Epithelial cell of proximal tubule (primary cell): ENCODE data around the gene PNMT. TPM values are rescaled to one million over a fixed set of nuclear protein-coding genes. Genes with fewer than 3 reads are reported as not detected.

Experiments
- DNase-seq: peaks from one replicate; pipeline ENCODE4 v3.0.0-alpha.2; 2011; ENCODE audit warnings: low read depth
- H3K4me3 ChIP-seq: 2 replicates; pipeline ENCODE4 v1.5.1; 2011; ENCODE audit warnings: low read depth, mild to moderate bottlenecking, low read length
- total RNA-seq: library from RNA; depleted of rRNA; stranded (reverse); fragments of >200 nt; gene quantifications from 2 replicates; pipeline ENCODE4 v1.2.3, GENCODE V29; 2015
- TF ChIP-seq, protein P1 (sequence below): conservative IDR thresholded peaks from 2 replicates; pipeline ENCODE4 v1.5.1; 2012; ENCODE audit warnings: low read depth, mild to moderate bottlenecking, low read length

Gene PNMT
- total RNA-seq, 1 donor from 2014 or later: not detected

DNA sequence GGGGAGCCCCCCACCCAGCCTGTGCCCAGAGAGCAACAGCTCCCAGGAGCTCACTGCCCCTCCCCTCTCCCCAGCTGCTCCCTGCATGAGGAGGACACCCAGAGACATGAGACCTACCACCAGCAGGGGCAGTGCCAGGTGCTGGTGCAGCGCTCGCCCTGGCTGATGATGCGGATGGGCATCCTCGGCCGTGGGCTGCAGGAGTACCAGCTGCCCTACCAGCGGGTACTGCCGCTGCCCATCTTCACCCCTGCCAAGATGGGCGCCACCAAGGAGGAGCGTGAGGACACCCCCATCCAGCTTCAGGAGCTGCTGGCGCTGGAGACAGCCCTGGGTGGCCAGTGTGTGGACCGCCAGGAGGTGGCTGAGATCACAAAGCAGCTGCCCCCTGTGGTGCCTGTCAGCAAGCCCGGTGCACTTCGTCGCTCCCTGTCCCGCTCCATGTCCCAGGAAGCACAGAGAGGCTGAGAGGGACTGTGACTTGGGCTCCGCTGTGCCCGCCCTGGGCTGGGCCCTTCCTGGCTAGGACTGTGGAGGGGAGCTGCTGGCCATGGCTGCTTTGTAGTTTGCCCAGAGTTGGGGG is 2.5 kb upstream of the PNMT start:
- TF ChIP-seq, protein P1, sequence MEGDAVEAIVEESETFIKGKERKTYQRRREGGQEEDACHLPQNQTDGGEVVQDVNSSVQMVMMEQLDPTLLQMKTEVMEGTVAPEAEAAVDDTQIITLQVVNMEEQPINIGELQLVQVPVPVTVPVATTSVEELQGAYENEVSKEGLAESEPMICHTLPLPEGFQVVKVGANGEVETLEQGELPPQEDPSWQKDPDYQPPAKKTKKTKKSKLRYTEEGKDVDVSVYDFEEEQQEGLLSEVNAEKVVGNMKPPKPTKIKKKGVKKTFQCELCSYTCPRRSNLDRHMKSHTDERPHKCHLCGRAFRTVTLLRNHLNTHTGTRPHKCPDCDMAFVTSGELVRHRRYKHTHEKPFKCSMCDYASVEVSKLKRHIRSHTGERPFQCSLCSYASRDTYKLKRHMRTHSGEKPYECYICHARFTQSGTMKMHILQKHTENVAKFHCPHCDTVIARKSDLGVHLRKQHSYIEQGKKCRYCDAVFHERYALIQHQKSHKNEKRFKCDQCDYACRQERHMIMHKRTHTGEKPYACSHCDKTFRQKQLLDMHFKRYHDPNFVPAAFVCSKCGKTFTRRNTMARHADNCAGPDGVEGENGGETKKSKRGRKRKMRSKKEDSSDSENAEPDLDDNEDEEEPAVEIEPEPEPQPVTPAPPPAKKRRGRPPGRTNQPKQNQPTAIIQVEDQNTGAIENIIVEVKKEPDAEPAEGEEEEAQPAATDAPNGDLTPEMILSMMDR: no peak
- no peak overlapping the region for H3K4me3 ChIP-seq
- no peak for DNase-seq

DNA sequence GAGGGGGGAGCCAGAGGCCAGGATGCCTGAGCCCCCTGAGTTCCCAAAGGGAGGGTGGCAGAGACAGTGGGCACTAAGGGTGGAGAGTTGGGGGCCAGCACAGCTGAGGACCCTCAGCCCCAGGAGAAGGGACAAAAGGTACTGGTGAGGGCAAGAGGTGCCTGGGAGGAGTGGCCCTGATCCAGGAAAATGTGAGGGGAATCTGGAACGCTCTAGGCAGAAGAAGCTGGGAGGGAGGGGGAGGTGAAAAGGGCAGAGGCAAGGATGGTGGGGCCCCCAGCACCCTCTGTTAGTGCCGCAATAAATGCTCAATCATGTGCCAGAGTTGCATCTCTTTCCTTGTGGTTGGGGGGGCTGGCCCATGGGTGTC is 2.0 kb upstream of the PNMT start:
- H3K4me3 ChIP-seq: no peak overlapping the region
- TF ChIP-seq, protein P1: no peak
- DNase-seq: no peak

DNA sequence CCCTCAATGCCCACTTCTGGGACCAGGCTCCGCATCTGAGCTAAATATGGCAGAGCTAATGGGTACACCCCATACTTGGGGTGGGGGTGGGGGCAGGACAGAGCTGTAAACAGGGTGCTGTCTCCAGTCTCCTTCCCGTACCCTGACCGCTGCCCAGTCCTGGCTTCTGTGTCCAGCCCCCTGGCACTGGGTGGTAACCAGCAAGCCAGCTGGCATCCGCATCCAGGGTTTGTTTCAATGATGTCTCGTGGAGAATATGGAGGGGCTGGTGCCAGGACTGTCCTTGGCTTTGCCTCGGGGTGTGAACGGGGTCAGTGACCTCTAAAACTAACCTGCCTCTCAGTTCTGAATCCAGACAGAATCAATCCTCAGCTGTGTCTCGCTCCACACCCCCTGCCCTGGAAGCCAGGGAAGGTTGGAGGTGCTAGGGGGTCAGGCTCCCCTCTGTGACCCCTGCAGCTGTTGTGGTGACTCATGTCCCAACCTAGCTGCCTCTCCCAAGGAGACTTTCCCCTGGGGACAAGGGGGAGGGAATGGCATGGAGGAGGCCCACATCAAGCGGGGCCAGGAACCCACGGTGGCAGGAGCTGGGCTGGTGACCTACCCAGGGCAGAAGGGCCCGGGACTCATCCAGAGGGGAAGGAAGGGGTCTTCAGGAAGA is 1.5 kb upstream of the PNMT start:
- no peak for DNase-seq
- TF ChIP-seq, protein P1: no peak
- no peak overlapping the region for H3K4me3 ChIP-seq

DNA sequence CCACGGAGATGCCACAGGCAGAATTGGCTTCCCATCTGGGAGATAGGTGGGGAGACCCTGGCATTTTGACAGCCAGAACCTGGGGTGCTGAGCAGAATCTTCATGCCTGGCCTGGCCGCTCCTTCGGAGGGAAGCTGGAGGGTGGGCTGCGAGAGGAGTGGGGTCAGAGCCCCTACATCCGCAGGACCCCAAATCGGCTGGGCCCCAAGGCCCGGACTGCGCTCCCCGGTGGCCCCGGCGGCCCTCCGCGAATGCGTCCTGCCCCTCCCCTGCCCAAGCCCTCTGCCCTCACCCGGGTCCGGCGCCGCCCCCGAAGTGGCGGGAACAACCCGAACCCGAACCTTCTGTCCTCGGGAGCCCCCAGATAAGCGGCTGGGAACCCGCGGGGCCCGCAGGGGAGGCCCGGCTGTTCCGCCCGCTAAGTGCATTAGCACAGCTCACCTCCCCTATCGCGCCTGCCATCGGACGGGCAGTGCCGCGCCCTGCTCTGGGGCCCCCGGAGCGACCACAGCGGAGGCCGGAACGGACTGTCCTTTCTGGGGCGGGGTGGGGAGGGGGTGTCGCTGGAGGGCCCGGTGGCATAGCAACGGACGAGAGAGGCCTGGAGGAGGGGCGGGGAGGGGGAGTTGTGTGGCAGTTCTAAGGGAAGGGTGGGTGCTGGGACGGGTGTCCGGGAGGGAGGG is 850 bp upstream of the PNMT start:
- DNase-seq: no peak
- H3K4me3 ChIP-seq: no peak overlapping the region
- TF ChIP-seq, protein P1: no peak

DNA sequence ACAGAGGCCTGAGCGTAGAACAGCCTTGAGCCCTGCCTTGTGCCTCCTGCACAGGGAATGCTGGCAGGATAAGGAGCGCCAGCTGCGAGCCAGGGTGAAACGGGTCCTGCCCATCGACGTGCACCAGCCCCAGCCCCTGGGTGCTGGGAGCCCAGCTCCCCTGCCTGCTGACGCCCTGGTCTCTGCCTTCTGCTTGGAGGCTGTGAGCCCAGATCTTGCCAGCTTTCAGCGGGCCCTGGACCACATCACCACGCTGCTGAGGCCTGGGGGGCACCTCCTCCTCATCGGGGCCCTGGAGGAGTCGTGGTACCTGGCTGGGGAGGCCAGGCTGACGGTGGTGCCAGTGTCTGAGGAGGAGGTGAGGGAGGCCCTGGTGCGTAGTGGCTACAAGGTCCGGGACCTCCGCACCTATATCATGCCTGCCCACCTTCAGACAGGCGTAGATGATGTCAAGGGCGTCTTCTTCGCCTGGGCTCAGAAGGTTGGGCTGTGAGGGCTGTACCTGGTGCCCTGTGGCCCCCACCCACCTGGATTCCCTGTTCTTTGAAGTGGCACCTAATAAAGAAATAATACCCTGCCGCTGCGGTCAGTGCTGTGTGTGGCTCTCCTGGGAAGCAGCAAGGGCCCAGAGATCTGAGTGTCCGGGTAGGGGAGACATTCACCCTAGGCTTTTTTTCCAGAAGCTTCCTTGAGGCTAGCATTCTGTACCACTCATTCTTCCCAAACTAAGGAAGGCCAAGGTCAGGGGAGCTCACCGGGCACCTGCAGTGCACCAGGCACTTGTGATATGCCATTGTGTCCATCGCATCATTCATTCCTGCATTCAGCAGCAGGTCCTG is 1.9 kb downstream of the PNMT start:
- H3K4me3 ChIP-seq: no peak overlapping the region
- DNase-seq: no peak
- TF ChIP-seq, protein P1: no peak

DNA sequence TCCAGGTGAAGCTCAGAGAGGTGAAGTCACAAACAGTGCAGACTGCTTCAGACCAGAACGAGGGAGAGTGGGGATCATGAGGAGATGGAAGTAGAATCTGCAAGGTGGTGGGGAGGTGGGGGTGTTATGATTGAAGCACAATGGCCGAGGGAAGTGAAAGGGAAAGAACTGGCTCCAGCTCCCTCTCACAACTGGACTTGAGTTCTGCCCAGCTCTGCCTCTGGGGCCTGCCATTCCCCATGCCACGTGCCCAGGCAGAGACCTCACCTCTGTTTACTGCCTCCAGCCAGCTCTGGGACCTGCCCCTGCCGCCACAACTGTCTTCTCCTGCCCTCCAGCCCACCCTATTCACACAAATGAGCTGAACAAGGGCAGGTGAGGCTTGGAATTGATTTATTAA is 2.5 kb downstream of the PNMT start:
- no peak for DNase-seq
- TF ChIP-seq, protein P1: no peak
- no peak overlapping the region for H3K4me3 ChIP-seq
